ENCODE results near the gene CELF4. TPM values are rescaled to one million over a fixed set of nuclear protein-coding genes. Genes with fewer than 3 reads are reported as not detected.

Gene CELF4
- total and polyA plus RNA-seq, 2 donors (not counting 1 experiment from before 2014, with no cell fraction given), result 0.17 TPM; not detected in 1

DNA sequence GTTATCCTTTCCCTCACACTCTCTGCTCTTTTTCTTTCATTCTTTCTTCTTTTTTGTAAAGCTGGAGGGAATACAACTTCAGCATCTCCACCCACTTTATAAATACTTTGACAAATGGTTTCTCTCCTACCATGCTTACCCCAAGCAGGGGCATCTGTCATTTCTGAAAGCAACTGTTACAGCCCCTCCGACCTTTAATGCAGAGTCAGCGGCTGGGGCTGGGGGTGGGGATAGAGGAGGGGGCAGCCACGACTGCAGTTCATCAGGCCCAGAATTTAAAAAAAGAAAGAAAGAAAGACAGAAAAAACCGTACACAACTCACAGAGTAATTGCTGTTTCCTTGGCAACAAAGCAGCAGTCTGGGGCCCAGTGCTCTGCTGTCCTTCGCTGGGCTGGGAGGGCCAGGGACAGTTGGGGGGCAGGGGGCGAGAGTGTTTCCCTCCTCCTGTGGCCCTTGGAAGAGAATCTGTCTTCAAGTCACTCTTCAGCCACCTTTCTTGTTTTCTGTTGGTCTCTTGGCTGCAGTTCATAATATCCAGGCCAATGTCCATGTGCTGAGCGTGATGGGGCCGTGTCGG, 53.8 kb downstream of the CELF4 start:
- Histone ChIP-seq H3K9ac (ENCODE audit: insufficient read depth, low read length) (no peak overlapping the region), H3K4me1 (ENCODE audit: control insufficient read depth, extremely low read depth, insufficient read depth, low read length) (no peaks in the 10 kb centered on the region)
- TF ChIP-seq, protein P1, sequence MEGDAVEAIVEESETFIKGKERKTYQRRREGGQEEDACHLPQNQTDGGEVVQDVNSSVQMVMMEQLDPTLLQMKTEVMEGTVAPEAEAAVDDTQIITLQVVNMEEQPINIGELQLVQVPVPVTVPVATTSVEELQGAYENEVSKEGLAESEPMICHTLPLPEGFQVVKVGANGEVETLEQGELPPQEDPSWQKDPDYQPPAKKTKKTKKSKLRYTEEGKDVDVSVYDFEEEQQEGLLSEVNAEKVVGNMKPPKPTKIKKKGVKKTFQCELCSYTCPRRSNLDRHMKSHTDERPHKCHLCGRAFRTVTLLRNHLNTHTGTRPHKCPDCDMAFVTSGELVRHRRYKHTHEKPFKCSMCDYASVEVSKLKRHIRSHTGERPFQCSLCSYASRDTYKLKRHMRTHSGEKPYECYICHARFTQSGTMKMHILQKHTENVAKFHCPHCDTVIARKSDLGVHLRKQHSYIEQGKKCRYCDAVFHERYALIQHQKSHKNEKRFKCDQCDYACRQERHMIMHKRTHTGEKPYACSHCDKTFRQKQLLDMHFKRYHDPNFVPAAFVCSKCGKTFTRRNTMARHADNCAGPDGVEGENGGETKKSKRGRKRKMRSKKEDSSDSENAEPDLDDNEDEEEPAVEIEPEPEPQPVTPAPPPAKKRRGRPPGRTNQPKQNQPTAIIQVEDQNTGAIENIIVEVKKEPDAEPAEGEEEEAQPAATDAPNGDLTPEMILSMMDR (conservative IDR thresholded peaks at IDR 0.05 in 1 of 2, IDR thresholded peaks at IDR 0.05 in 1 of 2; ENCODE audit: low read depth in 1 of 2, low read length in 2 of 2), result no peak
- no peak for TF ChIP-seq EZH2 (IDR thresholded peaks at IDR 0.05; ENCODE audit: low read length, missing control alignments)

DNA sequence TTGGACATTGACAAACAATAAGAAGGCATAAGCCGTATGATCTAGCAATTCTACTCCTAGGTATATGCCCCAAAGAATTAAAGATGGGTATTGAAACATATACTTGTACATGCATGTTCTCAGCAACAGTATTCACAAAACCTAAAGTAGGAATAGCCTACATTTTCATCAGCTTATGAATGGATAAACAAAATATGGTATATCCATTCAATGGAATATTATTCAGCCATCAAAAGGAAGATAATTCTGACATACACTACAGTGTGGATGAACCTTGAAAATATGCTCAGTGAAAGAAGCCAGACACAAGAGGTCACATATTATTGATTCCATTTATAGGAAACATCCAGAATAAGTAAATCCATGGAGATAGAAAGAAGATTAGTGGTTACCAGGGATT, 56.0 kb downstream of the CELF4 start:
- H4K20me1 ChIP-seq (ENCODE audit: control insufficient read depth, extremely low read depth, insufficient read depth, low read length), result no peaks in the 10 kb centered on the region
- TF ChIP-seq, protein P1 (conservative IDR thresholded peaks at IDR 0.05 in 1 of 2, IDR thresholded peaks at IDR 0.05 in 1 of 2; ENCODE audit: low read depth in 1 of 2, low read length in 2 of 2), result no peak
- TF ChIP-seq EZH2 (IDR thresholded peaks at IDR 0.05; ENCODE audit: low read length, missing control alignments), result no peak
- no peaks in the 10 kb centered on the region for H3K79me2 ChIP-seq (ENCODE audit: control insufficient read depth, insufficient read depth, low read length)
- H3K4me3 ChIP-seq (replicated peaks in 1 of 4; ENCODE audit: control extremely low read depth in 1 of 4, insufficient read depth in 1 of 4, low read depth in 3 of 4, low read length in 4 of 4), result no peak overlapping the region
- H3K9me3 ChIP-seq (ENCODE audit: control insufficient read depth, insufficient read depth, low read depth, low read length), result no peaks in the 10 kb centered on the region
- H2AFZ ChIP-seq (ENCODE audit: low read length), result no peak overlapping the region
- H3K4me2 ChIP-seq (ENCODE audit: extremely low read depth, insufficient read depth, low read length), result no peak overlapping the region
- no peak overlapping the region for H3K9ac ChIP-seq (ENCODE audit: insufficient read depth, low read length)
- no peaks in the 10 kb centered on the region for H3K36me3 ChIP-seq (ENCODE audit: control insufficient read depth, insufficient read depth, low read length)
- no peak overlapping the region for H3K27ac ChIP-seq (ENCODE audit: insufficient read depth, low read length)
- no peak for DNase-seq (ENCODE audit: low read depth in 2 of 2)
- H3K27me3 ChIP-seq (ENCODE audit: control insufficient read depth, insufficient read depth, low read length), result no peaks in the 10 kb centered on the region
- H3K4me1 ChIP-seq (ENCODE audit: control insufficient read depth, extremely low read depth, insufficient read depth, low read length), result no peaks in the 10 kb centered on the region

More for the DNA sequence above, 53.8 kb downstream of the CELF4 start:
- H3K4me2 ChIP-seq (ENCODE audit: extremely low read depth, insufficient read depth, low read length), result no peak overlapping the region
- no peaks in the 10 kb centered on the region for H3K36me3 ChIP-seq (ENCODE audit: control insufficient read depth, insufficient read depth, low read length)
- no peaks in the 10 kb centered on the region for H3K9me3 ChIP-seq (ENCODE audit: control insufficient read depth, insufficient read depth, low read depth, low read length)
- H3K79me2 ChIP-seq (ENCODE audit: control insufficient read depth, insufficient read depth, low read length), result no peaks in the 10 kb centered on the region
- no peaks in the 10 kb centered on the region for H4K20me1 ChIP-seq (ENCODE audit: control insufficient read depth, extremely low read depth, insufficient read depth, low read length)
- no peak overlapping the region for H3K27ac ChIP-seq (ENCODE audit: insufficient read depth, low read length)
- H3K4me3 ChIP-seq (replicated peaks in 1 of 4; ENCODE audit: control extremely low read depth in 1 of 4, insufficient read depth in 1 of 4, low read depth in 3 of 4, low read length in 4 of 4), result no peak overlapping the region
- no peaks in the 10 kb centered on the region for H3K27me3 ChIP-seq (ENCODE audit: control insufficient read depth, insufficient read depth, low read length)
- H2AFZ ChIP-seq (ENCODE audit: low read length), result no peak overlapping the region
- no peak for DNase-seq (ENCODE audit: low read depth in 2 of 2)

DNA sequence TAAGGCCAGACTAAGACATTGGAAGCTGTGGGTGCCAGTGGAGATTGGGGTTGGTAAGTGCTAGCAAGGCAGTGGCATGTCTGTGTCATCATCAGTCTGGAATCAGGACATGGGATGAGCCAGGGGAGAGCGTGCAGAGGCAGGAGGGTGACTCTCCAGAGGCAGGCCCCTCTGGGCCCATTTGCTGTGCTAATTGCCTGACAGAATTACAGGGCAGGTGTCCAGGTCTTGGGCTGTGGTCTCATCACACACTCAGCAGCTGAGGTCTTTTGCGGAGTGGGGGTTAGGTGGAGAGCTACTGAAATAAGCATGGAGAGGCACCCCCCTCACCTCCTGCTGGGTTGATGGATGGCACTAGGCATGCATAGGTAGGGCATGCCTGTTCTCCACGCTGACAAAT, 57.4 kb downstream of the CELF4 start:
- H3K4me1 ChIP-seq (ENCODE audit: control insufficient read depth, extremely low read depth, insufficient read depth, low read length), result no peaks in the 10 kb centered on the region
- no peak overlapping the region for H3K4me3 ChIP-seq (replicated peaks in 1 of 4; ENCODE audit: control extremely low read depth in 1 of 4, insufficient read depth in 1 of 4, low read depth in 3 of 4, low read length in 4 of 4)
- no peaks in the 10 kb centered on the region for H3K27me3 ChIP-seq (ENCODE audit: control insufficient read depth, insufficient read depth, low read length)
- H3K79me2 ChIP-seq (ENCODE audit: control insufficient read depth, insufficient read depth, low read length), result no peaks in the 10 kb centered on the region
- H3K9ac ChIP-seq (ENCODE audit: insufficient read depth, low read length), result no peak overlapping the region
- TF ChIP-seq, protein P1 (conservative IDR thresholded peaks at IDR 0.05 in 1 of 2, IDR thresholded peaks at IDR 0.05 in 1 of 2; ENCODE audit: low read depth in 1 of 2, low read length in 2 of 2), result no peak
- TF ChIP-seq EZH2 (IDR thresholded peaks at IDR 0.05; ENCODE audit: low read length, missing control alignments), result no peak
- H3K36me3 ChIP-seq (ENCODE audit: control insufficient read depth, insufficient read depth, low read length), result no peaks in the 10 kb centered on the region
- no peak overlapping the region for H3K27ac ChIP-seq (ENCODE audit: insufficient read depth, low read length)
- H3K4me2 ChIP-seq (ENCODE audit: extremely low read depth, insufficient read depth, low read length), result no peak overlapping the region
- no peak overlapping the region for H2AFZ ChIP-seq (ENCODE audit: low read length)
- no peaks in the 10 kb centered on the region for H4K20me1 ChIP-seq (ENCODE audit: control insufficient read depth, extremely low read depth, insufficient read depth, low read length)
- H3K9me3 ChIP-seq (ENCODE audit: control insufficient read depth, insufficient read depth, low read depth, low read length), result no peaks in the 10 kb centered on the region
- DNase-seq (ENCODE audit: low read depth in 2 of 2), result no peak
